CD4-positive, alpha-beta T cell (primary cell): ENCODE results near the gene TOR2A. TPM values are rescaled to one million over a fixed set of nuclear protein-coding genes. Genes with fewer than 3 reads are reported as not detected.

ENCODE experiments used
- ATAC-seq: fragments of 200-7000 bp; cut with Tn5 transposase; one replicate; pipeline ENCODE4 v1.10.0; 2022; ENCODE audit warnings: mild to moderate bottlenecking; ENCODE audit not compliant: poor library complexity
- CTCF ChIA-PET: fragments of 350-600 bp; sonication (Branson Sonifier 250); formaldehyde crosslinking; loops from one replicate; lab custom pipeline; 2021; ENCODE audit warnings: antibody characterized with exemption, inconsistent platforms; lab: Charles Lee
- POLR2A ChIA-PET: fragments of 350-600 bp; sonication (Branson Sonifier 250); formaldehyde crosslinking; loops from one replicate; lab custom pipeline; 2021; ENCODE audit warnings: antibody characterized with exemption, inconsistent platforms; lab: Charles Lee
- DNase-seq, 14 experiments: peaks; one replicate each; pipeline ENCODE4 v3.0.0-alpha.2; 2013 to 2020; ENCODE audit warnings: mixed read lengths in 2 of 14
- H3K27ac ChIP-seq, 2 donors: one replicate each; pipeline versions ENCODE4 v1.5.1 to v1.7.0; 2013; ENCODE audit warnings: low read length in 2 of 2, low read depth in 1 of 2, mild to moderate bottlenecking in 1 of 2
- H3K27me3 ChIP-seq, 2 experiments: 1 replicate in 1 of 2; 2 replicates in 1 of 2; pipeline versions ENCODE4 v1.6.1 to v1.7.0; 2013; ENCODE audit warnings: low read length in 2 of 2, control low read depth in 1 of 2, mild to moderate bottlenecking in 1 of 2, moderate library complexity in 1 of 2; ENCODE audit not compliant: insufficient read depth in 2 of 2, control insufficient read depth in 1 of 2
- H3K36me3 ChIP-seq: one replicate; pipeline ENCODE4 v1.6.1; 2013; ENCODE audit warnings: low read length, control low read depth; ENCODE audit not compliant: insufficient read depth
- H3K4me1 ChIP-seq: one replicate; pipeline ENCODE4 v1.6.1; 2013; ENCODE audit warnings: low read length, control low read depth; ENCODE audit not compliant: insufficient read depth
- H3K4me3 ChIP-seq: one replicate; pipeline ENCODE4 v1.5.1; 2013; ENCODE audit warnings: mild to moderate bottlenecking, low read length, moderate library complexity
- H3K9me3 ChIP-seq, 2 experiments: 1 replicate in 1 of 2; 2 replicates in 1 of 2; pipeline versions ENCODE4 v1.6.1 to v1.7.0; 2013; ENCODE audit warnings: low read length in 2 of 2, mild to moderate bottlenecking in 2 of 2, control low read depth in 1 of 2, moderate library complexity in 1 of 2; ENCODE audit not compliant: control insufficient read depth in 1 of 2, insufficient read depth in 1 of 2
- H3K27ac Mint-ChIP-seq: one replicate; pipeline ENCODE4 v1.8.0; 2020; ENCODE audit warnings: mixed read lengths
- H3K27me3 Mint-ChIP-seq: one replicate; pipeline ENCODE4 v1.8.0; 2021; ENCODE audit warnings: mixed read lengths
- H3K36me3 Mint-ChIP-seq: one replicate; pipeline ENCODE4 v1.8.0; 2021; ENCODE audit warnings: low read depth, mixed read lengths
- H3K4me1 Mint-ChIP-seq: one replicate; pipeline ENCODE4 v1.8.0; 2021; ENCODE audit warnings: low read depth, mixed read lengths
- H3K4me3 Mint-ChIP-seq: one replicate; pipeline ENCODE4 v1.8.0; 2020; ENCODE audit warnings: mild to moderate bottlenecking, mixed read lengths
- H3K9me3 Mint-ChIP-seq: one replicate; pipeline ENCODE4 v1.8.0; 2020; ENCODE audit warnings: mixed read lengths
- CTCF ChIP-seq: fragments of 200-600 bp; IDR thresholded peaks from one replicate; pipeline ENCODE4 v1.8.0; 2022; ENCODE audit warnings: antibody characterized with exemption, mild to moderate bottlenecking
- intact Hi-C, 2 experiments: fragments of 100-400 bp; cut with DNase I in 1 of 2; cut with micrococcal nuclease in 1 of 2; formaldehyde crosslinking; loops; one replicate each; pipeline versions ENCODE4 v1.15.1 to v1.9.0; 2023 to 2025; cut with DNase I, micrococcal nuclease
- total RNA-seq, 174 experiments: library from RNA in 2 of 174; stranded (reverse) in 2 of 174; gene quantifications; one replicate each; pipeline ENCODE4 v1.2.3 and lab custom pipeline; 2021 to 2026

The TOR2A gene
- total RNA-seq, 2 experiments from 2014 or later: 7.6 to 8.2 TPM

GRCh38 chr9:127720865-127721227 is 14.2 kb downstream of the TOR2A start:
- DNase-seq (no peak), ATAC-seq (no peak)
- no peaks in the 10 kb centered on the region for H3K36me3 Mint-ChIP-seq
- peaks cover 48% of the 10 kb centered on the region for H3K4me1 ChIP-seq
- H3K27ac ChIP-seq: no peak overlapping the region
- H3K27me3 Mint-ChIP-seq: no peaks in the 10 kb centered on the region
- no peaks in the 10 kb centered on the region for H3K9me3 Mint-ChIP-seq
- H3K36me3 ChIP-seq: no peaks in the 10 kb centered on the region
- H3K9me3 ChIP-seq: no peaks in the 10 kb centered on the region
- H3K4me3 Mint-ChIP-seq: no peak overlapping the region
- ChIA-PET POLR2A (interaction anchor here (0.9 kb wide), 1 partner anchor 58 kb away, joined by 3 read pairs; the partner anchor contains the start of gene SH2D3C), CTCF (no interaction called here)
- no peak overlapping the region for H3K4me3 ChIP-seq
- no peak for TF ChIP-seq CTCF
- no peaks in the 10 kb centered on the region for H3K27me3 ChIP-seq
- peaks cover 15% of the 10 kb centered on the region for H3K4me1 Mint-ChIP-seq
- intact Hi-C loops: no loop called here
- peak overlapping the region; percentile 17 for H3K27ac Mint-ChIP-seq

GRCh38 chr9:127720031-127720864 is 14.8 kb downstream of the TOR2A start:
- no peaks in the 10 kb centered on the region for H3K27me3 Mint-ChIP-seq
- no peak for TF ChIP-seq CTCF
- POLR2A ChIA-PET: interaction anchor here (0.7 to 1.0 kb wide), 5 partner anchors 9 to 108 kb away, joined by 3 to 5 read pairs (median 3); partner anchors contain the start of genes SH2D3C, STXBP1 and TOR2A
- peak overlapping the region; percentile 75 for H3K4me3 Mint-ChIP-seq
- Histone ChIP-seq H3K4me3 (peak overlapping the region; percentile 7), H3K9me3 (no peaks in the 10 kb centered on the region), H3K27ac (peak overlapping the region in 1 of 2 donors; percentile 44), H3K27me3 (no peaks in the 10 kb centered on the region), H3K36me3 (no peaks in the 10 kb centered on the region), H3K4me1 (peaks cover 51% of the 10 kb centered on the region)
- ATAC-seq (no peak), DNase-seq (peak in 5 of 14 experiments; percentile 10 to 81 (median 38))
- no peaks in the 10 kb centered on the region for H3K9me3 Mint-ChIP-seq
- H3K4me1 Mint-ChIP-seq: peaks cover 21% of the 10 kb centered on the region
- CTCF ChIA-PET: interaction anchor here (0.6 to 3.5 kb wide), 2 partner anchors 14 to 68 kb away, joined by 3 to 10 read pairs; partner anchors contain the start of gene TOR2A
- peak overlapping the region; percentile 74 for H3K27ac Mint-ChIP-seq
- intact Hi-C loops: no loop called here
- peaks cover 5% of the 10 kb centered on the region for H3K36me3 Mint-ChIP-seq

GRCh38 chr9:127717766-127718165 is 17.3 kb downstream of the TOR2A start:
- Histone ChIP-seq H3K27ac (no peak overlapping the region), H3K27me3 (no peaks in the 10 kb centered on the region), H3K4me1 (peaks cover 61% of the 10 kb centered on the region), H3K4me3 (no peak overlapping the region), H3K9me3 (no peaks in the 10 kb centered on the region), H3K36me3 (no peaks in the 10 kb centered on the region)
- DNase-seq (no peak), ATAC-seq (no peak)
- intact Hi-C loops: loop anchor here (2.0 to 10.0 kb wide), 4 partner anchors 15 to 350 kb away; partner anchors contain the start of genes STXBP1 (in 2 of the 2), NAIF1 (in 1 of the 2) and SLC25A25 (in 1 of the 2)
- Mint-ChIP-seq H3K4me3 (no peak overlapping the region), H3K9me3 (no peaks in the 10 kb centered on the region), H3K27ac (no peak overlapping the region), H3K4me1 (peaks cover 21% of the 10 kb centered on the region), H3K36me3 (peaks cover 5% of the 10 kb centered on the region), H3K27me3 (no peaks in the 10 kb centered on the region)
- ChIA-PET POLR2A (no interaction called here), CTCF (interaction anchor here (3.5 kb wide), 1 partner anchor 17 kb away, joined by 10 read pairs; the partner anchor contains the start of gene TOR2A)
- no peak for TF ChIP-seq CTCF
